GM12878 (cell line): ENCODE measurements around the gene KIAA1671. TPM values are rescaled to one million over a fixed set of nuclear protein-coding genes. Genes with fewer than 3 reads are reported as not detected.

Experiments
- ATAC-seq: fragments of 200-7000 bp; cut with Tn5 transposase; 3 replicates; pipeline ENCODE4 v1.9.1; 2020; ENCODE audit warnings: mild to moderate bottlenecking, moderate library complexity
- BruUV-seq: library from RNA; stranded (reverse); fragments of 400-500 nt; replicated peaks from 2 replicates; lab custom pipeline; 2021; lab: Mats Ljungman, UMichigan
- CTCF ChIA-PET: fragments of 300-600 bp; sonication (Branson Sonifier 250); formaldehyde crosslinking; extraction: SDS; loops from one replicate; lab custom pipeline; 2021; ENCODE audit warnings: inconsistent platforms; lab: Yijun Ruan, JAX
- POLR2A ChIA-PET: fragments of 350-600 bp; formaldehyde crosslinking; extraction: SDS; loops from one replicate; lab custom pipeline; 2021; ENCODE audit warnings: inconsistent platforms; lab: Charles Lee
- RAD21 ChIA-PET: fragments of 300-600 bp; sonication (Branson Sonifier 250); formaldehyde crosslinking; loops from one replicate; lab custom pipeline; 2023; ENCODE audit warnings: antibody characterized with exemption; ENCODE audit not compliant: unreplicated experiment; lab: Charles Lee
- SMC1A ChIA-PET: fragments of 300-600 bp; sonication (Branson Sonifier 250); formaldehyde crosslinking; loops from one replicate; lab custom pipeline; 2023; ENCODE audit not compliant: unreplicated experiment, uncharacterized antibody; lab: Charles Lee
- DNase-seq: peaks from one replicate; pipeline ENCODE4 v3.0.0-alpha.2; 2011; ENCODE audit warnings: low read depth, low spot score
- FAIRE-seq: peaks from 3 replicates; lab custom pipeline; 2011; peaks lifted over from hg19 to GRCh38; lab: Jason Lieb, UNC
- H2AFZ ChIP-seq: 2 replicates; pipeline ENCODE4 v1.6.0; 2011; ENCODE audit warnings: low read depth, low read length, control low read depth; ENCODE audit not compliant: control insufficient read depth
- H3K27ac ChIP-seq: 2 replicates; pipeline ENCODE4 v1.5.1; 2011; ENCODE audit warnings: control low read depth; ENCODE audit not compliant: control insufficient read depth, insufficient read depth
- H3K27me3 ChIP-seq, 2 experiments: replicated peaks in 1 of 2; 2 replicates each; pipeline versions ENCODE4 v1.6.0 to v1.6.1; 2011; ENCODE audit warnings: low read length in 1 of 2; ENCODE audit not compliant: control insufficient read depth in 2 of 2, insufficient read depth in 2 of 2
- H3K36me3 ChIP-seq, 2 experiments: 2 replicates each; pipeline ENCODE4 v1.5.1; 2011; ENCODE audit warnings: low read length in 1 of 2; ENCODE audit not compliant: control insufficient read depth in 2 of 2, insufficient read depth in 2 of 2
- H3K4me1 ChIP-seq: 2 replicates; pipeline ENCODE4 v1.6.1; 2011; ENCODE audit warnings: mild to moderate bottlenecking, low read length, moderate library complexity, mixed read lengths; ENCODE audit not compliant: control insufficient read depth, insufficient read depth
- H3K4me2 ChIP-seq: 2 replicates; pipeline ENCODE4 v1.6.0; 2011; ENCODE audit warnings: control low read depth; ENCODE audit not compliant: control insufficient read depth, insufficient read depth
- H3K4me3 ChIP-seq: fragments of 200-600 bp; sonication (generic); 2 replicates; pipeline ENCODE4 v1.5.1; 2016
- H3K79me2 ChIP-seq: 2 replicates; pipeline ENCODE4 v1.6.0; 2011; ENCODE audit warnings: low read length; ENCODE audit not compliant: control insufficient read depth, insufficient read depth
- H3K9ac ChIP-seq: 2 replicates; pipeline ENCODE4 v1.8.0; 2011; ENCODE audit warnings: low read length, control low read depth, mixed read lengths; ENCODE audit not compliant: control insufficient read depth, insufficient read depth
- H3K9me3 ChIP-seq: replicated peaks from 3 replicates; pipeline ENCODE4 v1.5.1; 2011; ENCODE audit warnings: mild to moderate bottlenecking, low read length; ENCODE audit not compliant: control insufficient read depth, insufficient read depth
- H4K20me1 ChIP-seq: 2 replicates; pipeline ENCODE4 v1.6.0; 2011; ENCODE audit not compliant: control insufficient read depth, insufficient read depth
- CUX1 ChIP-seq: IDR thresholded peaks from 2 replicates; pipeline ENCODE4 v1.6.1; 2012; ENCODE audit warnings: improper control_type of control experiment, low read depth, low read length; ENCODE audit not compliant: insufficient replicate concordance
- EED ChIP-seq: sonication (generic); IDR thresholded peaks from 2 replicates; pipeline ENCODE4 v1.6.1; 2016; ENCODE audit warnings: antibody characterized with exemption, low read depth
- FOS ChIP-seq: IDR thresholded peaks from 3 replicates; pipeline ENCODE4 v1.6.1; 2011; ENCODE audit warnings: borderline replicate concordance; ENCODE audit not compliant: insufficient read length; ENCODE audit errors: extremely low read depth
- RAD51 ChIP-seq: fragments of 450-650 bp; IDR thresholded peaks from 2 replicates; pipeline ENCODE4 v1.6.1; 2016; ENCODE audit warnings: moderate library complexity, mild to moderate bottlenecking, inconsistent platforms
- RCOR1 ChIP-seq: conservative IDR thresholded peaks from 2 replicates; pipeline ENCODE4 v1.6.1; 2012; ENCODE audit warnings: low read depth, low read length, improper control_type of control experiment
- SMARCA5 ChIP-seq: fragments of 450-650 bp; IDR thresholded peaks from 2 replicates; pipeline ENCODE4 v1.6.1; 2017; ENCODE audit warnings: mild to moderate bottlenecking
- ZZZ3 ChIP-seq: IDR thresholded peaks from 2 replicates; pipeline ENCODE4 v1.6.1; 2011; ENCODE audit warnings: low read depth; ENCODE audit not compliant: control insufficient read depth, insufficient read length
- WGBS: methylation state at CpG from one replicate; pipeline ENCODE4 v1.1.6; 2016; ENCODE audit warnings: low lambda C conversion rate; ENCODE audit not compliant: insufficient replicate concordance, insufficient coverage; ENCODE audit errors: missing lambda C conversion rate; 5-methylcytosine and 5-hydroxymethylcytosine counted together
- in situ Hi-C: fragments of 300-500 bp; cut with MboI; formaldehyde crosslinking; loops from 9 replicates; pipeline ENCODE4 v1.14.3; 2018; ENCODE audit warnings: mixed read lengths
- intact Hi-C: fragments of 100-400 bp; cut with micrococcal nuclease; formaldehyde crosslinking; loops from one replicate; pipeline ENCODE4 v1.14.2; 2022; ENCODE audit not compliant: unreplicated experiment
- polyA plus RNA-seq, 11 experiments: library from polyadenylated mRNA; depleted of rRNA in 4 of 11; unstranded in 6 of 11; stranded (reverse) in 5 of 11; fragments of >200 nt; fragmentation: Nextera tagmentation in 4 of 11; fragmentation: Illumina TruSeq in 1 of 11; extraction: Ambion mirVana in 4 of 11; extraction: Trizol in 1 of 11; gene quantifications; 1 replicate in 1 of 11; 2 replicates in 10 of 11; pipeline versions ENCODE4 v1.2.1 to v1.2.3, GENCODE V29; 2011 to 2016; ENCODE audit warnings: inconsistent platforms in 2 of 11, missing spikeins in 2 of 11, low read depth in 1 of 11
- total RNA-seq, 4 experiments: library from RNA; depleted of rRNA in 3 of 4; stranded (reverse); fragments of >200 nt in 3 of 4; fragmentation: Illumina TruSeq in 1 of 4; extraction: Trizol in 1 of 4; gene quantifications; 2 replicates each; pipeline versions ENCODE4 v1.2.1 to v1.2.3, GENCODE V29; 2013 to 2021

KIAA1671 gene
- total and polyA plus RNA-seq, 10 of the 15 experiments (the other 5 are each of a cell fraction or from before 2014, with no cell fraction given), result 0.05 to 2.7 (median 0.33) TPM

GRCh38 chr22:25160120-25160996 lies 207.8 kb downstream of the KIAA1671 start:
- Histone ChIP-seq H3K27ac (no peak overlapping the region), H4K20me1 (no peaks in the 10 kb centered on the region), H3K4me2 (no peak overlapping the region), H3K36me3 (no peaks in the 10 kb centered on the region), H3K9ac (no peak overlapping the region), H3K9me3 (no peaks in the 10 kb centered on the region), H3K27me3 (no peaks in the 10 kb centered on the region; a peak in 2 of 4 replicates), H3K79me2 (no peaks in the 10 kb centered on the region), H3K4me3 (no peak overlapping the region), H2AFZ (no peak overlapping the region), H3K4me1 (no peaks in the 10 kb centered on the region)
- ChIA-PET SMC1A (interaction anchor here (1.0 to 2.1 kb wide), 2 partner anchors 11 to 108 kb away, joined by 3 to 7 read pairs; no protein-coding TSS in a partner anchor), CTCF (interaction anchor here (1.2 to 1.7 kb wide), 3 partner anchors 24 to 79 kb away, joined by 3 to 5 read pairs (median 4); no protein-coding TSS in a partner anchor), POLR2A (no interaction called here), RAD21 (no interaction called here)
- BruUV-seq, result no TSS peak
- DNase-seq (no peak), ATAC-seq (no peak), FAIRE-seq (no peak)
- 21% methylated on average over 11 of the region's 11 CpGs for WGBS
- TF ChIP-seq CUX1 (no peak), RAD51 (no peak), RCOR1 (no peak), SMARCA5 (no peak), EED (no peak), FOS (no peak), ZZZ3 (no peak)
- in situ Hi-C loops (no loop called here), intact Hi-C loops (no loop called here)
